Left lung (tissue), 10 donors: ENCODE measurements around the gene SKIL. TPM values are rescaled to one million over a fixed set of nuclear protein-coding genes. Genes with fewer than 3 reads are reported as not detected.

ENCODE experiments used
- ATAC-seq: fragments of 200-7000 bp; cut with Tn5 transposase; one replicate; pipeline ENCODE4 v1.9.1; 2020; ENCODE audit warnings: moderate library complexity
- DNase-seq, 4 donors: peaks; one replicate each; pipeline ENCODE4 v3.0.0-alpha.2; 2013 to 2020
- H3K27ac ChIP-seq, 2 donors: fragments of 200-600 bp; sonication (generic) in 1 of 2; one replicate each; pipeline versions ENCODE4 v1.5.0 to v1.8.0; 2020 to 2021
- H3K27me3 ChIP-seq, 2 donors: fragments of 200-600 bp; sonication (generic) in 1 of 2; one replicate each; pipeline versions ENCODE4 v1.5.0 to v1.8.0; 2020 to 2021
- H3K36me3 ChIP-seq, 2 donors: fragments of 200-600 bp; sonication (generic) in 1 of 2; one replicate each; pipeline versions ENCODE4 v1.5.0 to v1.8.0; 2020 to 2021
- H3K4me1 ChIP-seq, 2 donors: fragments of 200-600 bp; one replicate each; pipeline ENCODE4 v1.8.0; 2021
- H3K4me3 ChIP-seq, 2 donors: fragments of 200-600 bp; sonication (generic) in 1 of 2; one replicate each; pipeline versions ENCODE4 v1.5.0 to v1.8.0; 2020 to 2021; ENCODE audit warnings: mild to moderate bottlenecking in 1 of 2
- H3K9me3 ChIP-seq, 2 donors: fragments of 200-600 bp; sonication (generic) in 1 of 2; one replicate each; pipeline versions ENCODE4 v1.5.0 to v1.8.0; 2020 to 2021
- CTCF ChIP-seq, 2 donors: fragments of 200-600 bp; sonication (generic) in 1 of 2; IDR thresholded peaks; one replicate each; pipeline versions ENCODE4 v1.5.0 to v1.8.0; 2021; ENCODE audit warnings: antibody characterized with exemption in 2 of 2
- intact Hi-C, 2 donors: fragments of 100-400 bp; cut with DNase I; formaldehyde crosslinking; loops; one replicate each; pipeline versions ENCODE4 v1.11.2 to v1.14.2; 2022
- polyA plus RNA-seq, 6 donors: library from polyadenylated mRNA; unstranded; fragments of 120-200 nt; gene quantifications; one replicate each; pipeline ENCODE4 v1.2.1, GENCODE V29; 2013; ENCODE audit not compliant: insufficient read length in 6 of 6
- total RNA-seq, 2 donors: library from RNA; stranded (reverse); fragmentation: NEBNext Ultra II Directional; extraction: Animal tissue kit (Norgen Biotek cat#: 25700); gene quantifications; one replicate each; pipeline ENCODE4 v1.2.1, GENCODE V29; 2021
- donor health status: DM: no; HTN: yes; CAD: no.
- donor health status: DM: no; HTN: no; CAD: no.

The SKIL gene
- total and polyA plus RNA-seq, 8 donors: 49.7 to 109 (median 58.7) TPM

GRCh38 chr3:170437176-170437575 is 79.7 kb downstream of the SKIL start:
- no peaks in the 10 kb centered on the region for H3K4me1 ChIP-seq
- intact Hi-C loops: no loop called here
- DNase-seq (no peak), ATAC-seq (no peak)
- no peaks in the 10 kb centered on the region for H3K9me3 ChIP-seq
- TF ChIP-seq CTCF (IDR thresholded peaks at IDR 0.05): no peak
- no peaks in the 10 kb centered on the region for H3K36me3 ChIP-seq
- H3K4me3 ChIP-seq: no peak overlapping the region
- no peaks in the 10 kb centered on the region for H3K27me3 ChIP-seq
- H3K27ac ChIP-seq: no peak overlapping the region

DNA sequence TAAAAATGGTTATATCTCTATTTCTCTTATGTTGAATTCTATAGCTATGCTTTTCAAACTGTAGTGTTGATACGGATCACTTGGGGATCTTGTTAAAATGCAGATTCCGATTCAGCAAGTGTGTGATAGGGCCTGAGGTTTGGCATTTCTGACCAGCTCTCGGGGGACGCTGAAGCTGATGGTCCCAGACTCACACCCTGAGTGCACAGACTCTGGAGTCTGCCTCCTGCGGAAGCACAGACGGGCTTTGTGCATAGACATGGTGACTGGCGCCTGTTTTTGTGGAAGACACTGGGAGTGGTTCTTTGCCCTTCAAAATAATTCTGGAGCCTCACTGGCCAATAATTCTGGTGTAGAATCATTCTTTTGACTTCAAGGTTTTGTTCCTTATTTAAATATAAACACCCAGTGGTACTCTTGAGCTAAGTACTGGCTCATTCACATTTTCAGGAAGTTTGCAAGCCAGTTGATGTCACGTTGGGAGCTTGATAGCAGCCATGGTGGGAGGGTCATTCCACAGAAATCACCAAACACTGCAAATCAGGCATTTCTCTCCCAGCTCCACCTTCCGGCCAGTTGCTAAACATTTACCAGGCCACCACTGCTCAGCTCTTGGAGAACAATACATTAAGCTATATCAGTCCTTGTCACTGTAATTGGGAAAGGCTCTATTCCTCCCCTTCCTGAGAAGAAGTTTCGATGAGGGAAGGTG is 80.3 kb downstream of the SKIL start:
- Histone ChIP-seq H3K4me3 (no peak overlapping the region), H3K9me3 (no peaks in the 10 kb centered on the region), H3K36me3 (no peaks in the 10 kb centered on the region), H3K27ac (no peak overlapping the region), H3K4me1 (no peaks in the 10 kb centered on the region), H3K27me3 (no peaks in the 10 kb centered on the region)
- DNase-seq (no peak), ATAC-seq (no peak)
- TF ChIP-seq CTCF (IDR thresholded peaks at IDR 0.05): no peak
- intact Hi-C loops: no loop called here

- ATAC-seq (no peak), DNase-seq (no peak)
- no peaks in the 10 kb centered on the region for H3K9me3 ChIP-seq
- no peaks in the 10 kb centered on the region for H3K27me3 ChIP-seq
- intact Hi-C loops: no loop called here
- H3K27ac ChIP-seq: no peak overlapping the region
- H3K36me3 ChIP-seq: no peaks in the 10 kb centered on the region
- no peak for TF ChIP-seq CTCF (IDR thresholded peaks at IDR 0.05)
- H3K4me1 ChIP-seq: no peaks in the 10 kb centered on the region
- no peak overlapping the region for H3K4me3 ChIP-seq
Observed at GRCh38 chr3:170438836-170439235, 81.3 kb downstream of the SKIL start.

DNA sequence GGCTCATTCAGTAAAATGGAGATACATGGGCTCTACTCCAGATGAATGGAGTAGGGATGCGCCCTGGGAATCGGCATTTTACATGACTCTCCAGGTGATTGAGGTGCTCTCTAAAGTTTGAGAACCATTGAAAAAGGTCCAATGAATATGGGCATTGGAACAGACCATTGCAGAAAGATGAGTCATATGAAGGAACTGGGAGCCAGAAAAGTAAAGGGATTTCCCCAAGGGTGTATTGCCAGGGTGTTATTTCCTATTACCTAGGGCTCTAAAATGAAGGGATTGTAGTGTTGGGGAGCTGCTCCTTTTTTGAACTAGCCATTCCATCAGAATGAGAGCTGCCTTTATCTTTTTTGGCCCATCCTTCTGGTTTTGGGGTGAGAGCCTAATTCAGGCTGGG is 82.8 kb downstream of the SKIL start:
- ATAC-seq (no peak), DNase-seq (no peak)
- intact Hi-C loops: no loop called here
- H3K27me3 ChIP-seq: no peaks in the 10 kb centered on the region
- H3K4me3 ChIP-seq: no peak overlapping the region
- H3K4me1 ChIP-seq: no peaks in the 10 kb centered on the region
- H3K27ac ChIP-seq: no peak overlapping the region
- no peaks in the 10 kb centered on the region for H3K36me3 ChIP-seq
- H3K9me3 ChIP-seq: no peaks in the 10 kb centered on the region
- no peak for TF ChIP-seq CTCF (IDR thresholded peaks at IDR 0.05)

- ATAC-seq (no peak), DNase-seq (no peak)
- Histone ChIP-seq H3K4me3 (no peak overlapping the region), H3K36me3 (no peaks in the 10 kb centered on the region), H3K9me3 (no peaks in the 10 kb centered on the region), H3K27me3 (no peaks in the 10 kb centered on the region), H3K4me1 (no peaks in the 10 kb centered on the region), H3K27ac (no peak overlapping the region)
- no peak for TF ChIP-seq CTCF (IDR thresholded peaks at IDR 0.05)
- intact Hi-C loops: no loop called here
Observed at GRCh38 chr3:170441412-170441811, 83.9 kb downstream of the SKIL start.
